Neuronal stem cell (in vitro differentiated cells): Measurements from ENCODE around the gene MAP3K14.
A peak's percentile ranks its signal among the peaks of the same experiment; 100 is the strongest.

Source experiments
- DNase-seq: peaks from one replicate; pipeline ENCODE4 v3.0.0-alpha.2; 2013; ENCODE audit warnings: low spot score
- H2AFZ ChIP-seq: one replicate; pipeline ENCODE4 v1.6.1; 2013; ENCODE audit warnings: mild to moderate bottlenecking, low read length, inconsistent platforms
- H2AK5ac ChIP-seq: 2 replicates; pipeline ENCODE4 v1.6.1; 2013; ENCODE audit warnings: low read depth, mild to moderate bottlenecking, inconsistent platforms, low read length, moderate library complexity, mixed read lengths
- H2BK120ac ChIP-seq: 2 replicates; pipeline ENCODE4 v1.6.1; 2013; ENCODE audit warnings: low read depth, mild to moderate bottlenecking, inconsistent platforms, low read length, moderate library complexity, mixed read lengths
- H2BK12ac ChIP-seq: one replicate; pipeline ENCODE4 v1.6.1; 2013; ENCODE audit warnings: low read length, inconsistent platforms
- H2BK15ac ChIP-seq: 2 replicates; pipeline ENCODE4 v1.6.1; 2013; ENCODE audit warnings: mild to moderate bottlenecking, low read length, inconsistent platforms, mixed read lengths
- H2BK5ac ChIP-seq: one replicate; pipeline ENCODE4 v1.6.1; 2013; ENCODE audit warnings: inconsistent platforms, mild to moderate bottlenecking, low read length, moderate library complexity
- H3K14ac ChIP-seq: one replicate; pipeline ENCODE4 v1.6.1; 2013; ENCODE audit warnings: low read length, inconsistent platforms
- H3K18ac ChIP-seq: 2 replicates; pipeline ENCODE4 v1.6.1; 2013; ENCODE audit warnings: low read length, inconsistent platforms
- H3K23ac ChIP-seq: 2 replicates; pipeline ENCODE4 v1.6.1; 2013; ENCODE audit warnings: low read depth, mild to moderate bottlenecking, mixed read lengths, low read length, inconsistent platforms; ENCODE audit not compliant: poor library complexity
- H3K27ac ChIP-seq: replicated peaks from 3 replicates; pipeline ENCODE4 v1.5.1; 2013; ENCODE audit warnings: low read length, inconsistent platforms
- H3K27me3 ChIP-seq, 3 experiments: 2 replicates each; pipeline ENCODE4 v1.6.1; 2013; ENCODE audit warnings: low read length in 3 of 3, mild to moderate bottlenecking in 2 of 3, inconsistent platforms in 1 of 3, low read depth in 1 of 3, mixed read lengths in 1 of 3, moderate library complexity in 1 of 3; ENCODE audit not compliant: control insufficient read depth in 3 of 3, insufficient read depth in 3 of 3
- H3K36me3 ChIP-seq, 2 donors: replicated peaks in 1 of 2; 2 replicates each; pipeline ENCODE4 v1.6.1; 2013; ENCODE audit warnings: low read length in 2 of 2; ENCODE audit not compliant: control insufficient read depth in 2 of 2, insufficient read depth in 2 of 2
- H3K4ac ChIP-seq: 2 replicates; pipeline ENCODE4 v1.6.1; 2013; ENCODE audit warnings: inconsistent platforms, mild to moderate bottlenecking, low read length, moderate library complexity
- H3K4me1 ChIP-seq, 2 donors: 1 replicate in 1 of 2; 2 replicates in 1 of 2; pipeline ENCODE4 v1.6.1; 2013; ENCODE audit warnings: low read length in 2 of 2, low read depth in 1 of 2; ENCODE audit not compliant: control insufficient read depth in 2 of 2, insufficient read depth in 1 of 2
- H3K4me2 ChIP-seq: one replicate; pipeline ENCODE4 v1.6.1; 2013; ENCODE audit warnings: mild to moderate bottlenecking, low read length, inconsistent platforms; ENCODE audit not compliant: insufficient read depth, poor library complexity, severe bottlenecking
- H3K4me3 ChIP-seq, 2 donors: 2 replicates each; pipeline ENCODE4 v1.5.1; 2013; ENCODE audit warnings: low read length in 2 of 2, mild to moderate bottlenecking in 2 of 2, inconsistent platforms in 1 of 2, moderate library complexity in 1 of 2
- H3K79me1 ChIP-seq: one replicate; pipeline ENCODE4 v1.6.1; 2013; ENCODE audit warnings: low read depth, mild to moderate bottlenecking, inconsistent platforms, low read length, moderate library complexity
- H3K9ac ChIP-seq: one replicate; pipeline ENCODE4 v1.6.1; 2013; ENCODE audit warnings: mild to moderate bottlenecking, low read depth, low read length, inconsistent platforms; ENCODE audit not compliant: poor library complexity
- H3K9me3 ChIP-seq, 2 donors: replicated peaks in 1 of 2; 2 replicates each; pipeline versions ENCODE3 to v1.6.1; 2013; ENCODE audit warnings: low read length in 2 of 2, mild to moderate bottlenecking in 2 of 2, inconsistent platforms in 1 of 2, low read depth in 1 of 2, mixed read lengths in 1 of 2, moderate library complexity in 1 of 2; ENCODE audit not compliant: control insufficient read depth in 2 of 2, insufficient read depth in 1 of 2
- H4K8ac ChIP-seq: one replicate; pipeline ENCODE4 v1.6.1; 2013; ENCODE audit warnings: low read depth, mild to moderate bottlenecking, inconsistent platforms, low read length, moderate library complexity
- H4K91ac ChIP-seq: one replicate; pipeline ENCODE4 v1.6.1; 2013; ENCODE audit warnings: low read length, low read depth, mild to moderate bottlenecking, inconsistent platforms; ENCODE audit not compliant: poor library complexity
- WGBS, 2 donors: extraction: QIAGEN DNeasy Blood & Tissue Kit; methylation state at CpG; one replicate each; pipeline ENCODE4 v1.1.7; 2013; ENCODE audit warnings: missing lambda C conversion rate in 2 of 2, mixed read lengths in 1 of 2; ENCODE audit not compliant: insufficient read length in 2 of 2, insufficient replicate concordance in 1 of 2; ENCODE audit errors: extremely low coverage in 2 of 2; 5-methylcytosine and 5-hydroxymethylcytosine counted together

MAP3K14 gene

GRCh38 chr17:45230410-45230786, 86.4 kb downstream of the MAP3K14 start:
- Histone ChIP-seq H2AFZ (no peak overlapping the region), H3K4me2 (no peak overlapping the region), H4K8ac (no peak overlapping the region), H3K18ac (no peak overlapping the region), H3K79me1 (peaks cover 1% of the 10 kb centered on the region), H3K36me3 (no peaks in the 10 kb centered on the region), H3K4me1 (peaks cover 5 to 18% of the 10 kb centered on the region in 2 donors), H3K4ac (peak overlapping the region; percentile 70), H3K27me3 (peaks cover 0 to 93% (median 3%) of the 10 kb centered on the region in 3 experiments), H2BK12ac (no peak overlapping the region), H2BK120ac (no peak overlapping the region), H3K4me3 (no peak overlapping the region), H3K23ac (no peak overlapping the region), H3K9ac (peak overlapping the region; percentile 61), H3K9me3 (no peaks in the 10 kb centered on the region), H2AK5ac (peak overlapping the region; percentile 95), H2BK15ac (peak overlapping the region; percentile 45), H2BK5ac (no peak overlapping the region), H4K91ac (no peak overlapping the region), H3K27ac (no peak overlapping the region), H3K14ac (no peak overlapping the region)
- no peak for DNase-seq
- WGBS, 2 donors, result no CpG with 5 or more reads among the region's 4 CpGs

- Histone ChIP-seq H3K23ac (no peak overlapping the region), H3K4me2 (no peak overlapping the region), H3K36me3 (no peaks in the 10 kb centered on the region), H2BK12ac (peak overlapping the region; percentile 80), H3K14ac (peak overlapping the region; percentile 67), H2BK120ac (no peak overlapping the region), H2AFZ (no peak overlapping the region), H3K27ac (no peak overlapping the region), H3K4me3 (no peak overlapping the region), H2AK5ac (peak overlapping the region; percentile 95), H2BK5ac (peak overlapping the region; percentile 61), H3K4me1 (peaks cover 5 to 18% of the 10 kb centered on the region in 2 donors), H4K8ac (no peak overlapping the region), H3K18ac (peak overlapping the region; percentile 82), H3K27me3 (peaks cover 0 to 93% (median 5%) of the 10 kb centered on the region in 3 experiments), H2BK15ac (peak overlapping the region; percentile 91), H4K91ac (no peak overlapping the region), H3K4ac (no peak overlapping the region), H3K9ac (no peak overlapping the region), H3K79me1 (peaks cover 1% of the 10 kb centered on the region), H3K9me3 (no peaks in the 10 kb centered on the region)
- DNase-seq, result no peak
- WGBS, 2 donors, result no CpG with 5 or more reads among the region's 16 CpGs
These were observed 87.0 kb downstream of the MAP3K14 start for GRCh38 chr17:45229681-45230409.

- no peak for DNase-seq
- Histone ChIP-seq H3K36me3 (no peaks in the 10 kb centered on the region), H4K8ac (no peak overlapping the region), H2AK5ac (peak overlapping the region; percentile 95), H3K27me3 (peaks cover 0 to 96% (median 9%) of the 10 kb centered on the region in 3 experiments), H3K4me1 (peaks cover 5 to 18% of the 10 kb centered on the region in 2 donors), H3K14ac (no peak overlapping the region), H3K4me3 (no peak overlapping the region), H3K79me1 (peaks cover 1% of the 10 kb centered on the region), H2BK120ac (peak overlapping the region; percentile 53), H2BK5ac (peak overlapping the region; percentile 79), H3K9me3 (no peaks in the 10 kb centered on the region), H2BK15ac (peak overlapping the region; percentile 91), H4K91ac (no peak overlapping the region), H2BK12ac (peak overlapping the region; percentile 85), H3K4ac (peak overlapping the region; percentile 54), H3K9ac (peak overlapping the region; percentile 55), H3K18ac (peak overlapping the region; percentile 83), H2AFZ (peak overlapping the region; percentile 47), H3K27ac (no peak overlapping the region), H3K23ac (peak overlapping the region; percentile 33), H3K4me2 (no peak overlapping the region)
- WGBS, 2 donors, result no CpG with 5 or more reads among the region's 19 CpGs
These were observed 87.9 kb downstream of the MAP3K14 start for GRCh38 chr17:45228763-45229539.
